Measurements from ENCODE around the gene KIAA0930.

- TF ChIP-seq EZH2 (IDR thresholded peaks at IDR 0.05; ENCODE audit: insufficient read depth, poor library complexity, severe bottlenecking) (no peak), EZH2phosphoT487 (IDR thresholded peaks at IDR 0.05; ENCODE audit: insufficient read depth, low read depth) (no peak)
Measured at GRCh38 chr22:45285263-45286058, 44.8 kb upstream of the KIAA0930 start.

All from GM23248 (cell line).